K562 (cell line): Measurements from ENCODE around the gene ERN1. TPM values are rescaled to one million over a fixed set of nuclear protein-coding genes. Genes with fewer than 3 reads are reported as not detected.
A peak's percentile ranks its signal among the peaks of the same experiment; 100 is the strongest.

Experiments used
- ATAC-seq: fragments of 200-7000 bp; cut with Tn5 transposase; 3 replicates; pipeline ENCODE4 v1.9.1; 2020; ENCODE audit warnings: moderate library complexity
- BruUV-seq: library from RNA; stranded (reverse); fragments of 400-500 nt; replicated peaks from 2 replicates; lab custom pipeline; 2021; lab: Mats Ljungman, UMichigan
- CTCF ChIA-PET: fragments of 300-600 bp; formaldehyde crosslinking; extraction: SDS; loops from one replicate; lab custom pipeline; 2021; ENCODE audit warnings: low intra/inter-chr PET ratio; lab: Yijun Ruan, JAX
- POLR2A ChIA-PET: fragments of 300-600, 350-650 bp; sonication (Branson Sonifier 250); formaldehyde crosslinking; extraction: SDS; loops from one replicate; lab custom pipeline; 2021; ENCODE audit warnings: antibody characterized with exemption, inconsistent platforms; lab: Yijun Ruan, JAX
- DNase-seq, 4 experiments: peaks; one replicate each; pipeline versions ENCODE4 v3.0.0 to v3.0.0-alpha.2; 2011 to 2018; ENCODE audit warnings: low spot score in 3 of 4, mixed read lengths in 3 of 4; ENCODE audit errors: extremely low read depth in 1 of 4
- FAIRE-seq: peaks from 2 replicates; lab custom pipeline; 2011; peaks lifted over from hg19 to GRCh38; lab: Jason Lieb, UNC
- H2AFZ ChIP-seq: 2 replicates; pipeline ENCODE4 v1.6.0; 2011; ENCODE audit warnings: low read depth, low read length, control low read depth, inconsistent platforms
- H3K27ac ChIP-seq: fragments of 200-600 bp; 3 replicates; pipeline ENCODE4 v1.8.0; 2011; ENCODE audit warnings: low read depth, mild to moderate bottlenecking, control low read depth, inconsistent platforms, low read length, moderate library complexity, mixed read lengths; ENCODE audit errors: extremely low read depth
- H3K27me3 ChIP-seq, 2 experiments: fragments of 300-600 bp in 1 of 2; 2 replicates in 1 of 2; 3 replicates in 1 of 2; pipeline versions ENCODE4 v1.6.0 to v1.8.0; 2011; ENCODE audit warnings: inconsistent platforms in 2 of 2, low read length in 2 of 2, mild to moderate bottlenecking in 1 of 2, mixed read lengths in 1 of 2, moderate library complexity in 1 of 2; ENCODE audit not compliant: control insufficient read depth in 2 of 2, insufficient read depth in 2 of 2
- H3K36me3 ChIP-seq: fragments of 300-600 bp; 3 replicates; pipeline ENCODE4 v1.8.0; 2011; ENCODE audit warnings: mild to moderate bottlenecking, low read length, inconsistent platforms; ENCODE audit not compliant: control insufficient read depth, insufficient read depth
- H3K4me1 ChIP-seq, 2 experiments: fragments of 200-600 bp in 1 of 2; replicated peaks in 1 of 2; 2 replicates in 1 of 2; 3 replicates in 1 of 2; pipeline versions ENCODE4 v1.5.1 to v1.8.0; 2011; ENCODE audit warnings: inconsistent platforms in 2 of 2, low read length in 2 of 2, mild to moderate bottlenecking in 1 of 2, mixed read lengths in 1 of 2, moderate library complexity in 1 of 2; ENCODE audit not compliant: control insufficient read depth in 2 of 2, insufficient read depth in 2 of 2
- H3K4me2 ChIP-seq: 2 replicates; pipeline ENCODE4 v1.6.1; 2011; ENCODE audit warnings: low read length, control low read depth, inconsistent platforms, mixed read lengths; ENCODE audit not compliant: insufficient read depth
- H3K4me3 ChIP-seq: fragments of 200-600 bp; sonication (generic), shearing (Covaris generic); 2 replicates; pipeline ENCODE4 v1.5.1; 2016; ENCODE audit warnings: control low read depth, inconsistent platforms
- H3K79me2 ChIP-seq: fragments of 200-600 bp; 3 replicates; pipeline ENCODE4 v1.8.0; 2011; ENCODE audit warnings: low read length, inconsistent platforms; ENCODE audit not compliant: control insufficient read depth, insufficient read depth
- H3K9ac ChIP-seq, 2 experiments: 2 replicates each; pipeline versions ENCODE4 v1.6.0 to v1.6.1; 2011; ENCODE audit warnings: low read depth in 2 of 2, low read length in 2 of 2, control low read depth in 1 of 2, inconsistent platforms in 1 of 2, mild to moderate bottlenecking in 1 of 2, mixed read lengths in 1 of 2; ENCODE audit not compliant: insufficient read depth in 1 of 2
- H3K9me1 ChIP-seq: one replicate; pipeline ENCODE4 v1.6.0; 2011; ENCODE audit warnings: inconsistent platforms, mild to moderate bottlenecking, low read length, moderate library complexity; ENCODE audit not compliant: control insufficient read depth, insufficient read depth
- H3K9me3 ChIP-seq: replicated peaks from 2 replicates; pipeline ENCODE4 v1.5.1; 2011; ENCODE audit warnings: low read depth, low read length, inconsistent platforms; ENCODE audit not compliant: control insufficient read depth, insufficient read depth
- H4K20me1 ChIP-seq: replicated peaks from 2 replicates; pipeline ENCODE4 v1.6.1; 2011; ENCODE audit warnings: low read length, inconsistent platforms, mixed read lengths; ENCODE audit not compliant: control insufficient read depth, insufficient read depth
- DPF2 ChIP-seq: fragments of 450-650 bp; IDR thresholded peaks from 2 replicates; pipeline ENCODE4 v1.6.1; 2016
- EP300 ChIP-seq: IDR thresholded peaks from 2 replicates; pipeline ENCODE4 v1.6.1; 2012; ENCODE audit warnings: low read length, improper control_type of control experiment
- FOXJ2 ChIP-seq: fragments of 200-800 bp; sonication (Bioruptor generic); IDR thresholded peaks from 2 replicates; pipeline ENCODE4 v1.6.1; 2016; ENCODE audit warnings: missing genetic modification characterization, missing compliant biosample characterization
- HDAC1 ChIP-seq, 2 experiments: fragments of 450-650 bp; IDR thresholded peaks; 2 replicates each; pipeline ENCODE4 v1.6.1; 2016 to 2017; ENCODE audit warnings: inconsistent platforms in 1 of 2, mild to moderate bottlenecking in 1 of 2, moderate library complexity in 1 of 2
- KDM4B ChIP-seq, 2 experiments: fragments of 450-650 bp in 1 of 2; sonication (generic) in 1 of 2; IDR thresholded peaks; 2 replicates each; pipeline ENCODE4 v1.6.1; 2016 to 2017; ENCODE audit warnings: borderline replicate concordance in 2 of 2, antibody characterized with exemption in 1 of 2, low read depth in 1 of 2, mild to moderate bottlenecking in 1 of 2
- SLC30A9 ChIP-seq: fragments of 250-450 bp; sonication (Bioruptor Pico); IDR thresholded peaks from 2 replicates; pipeline ENCODE4 v1.8.0; 2022; ENCODE audit warnings: mild to moderate bottlenecking, moderate library complexity
- SP1 ChIP-seq: sonication (generic); formaldehyde crosslinking; IDR thresholded peaks from 2 replicates; pipeline ENCODE4 v1.8.1; 2022; ENCODE audit warnings: mild to moderate bottlenecking, missing genetic modification reagents
- SRF ChIP-seq, 2 experiments: fragments of 250-450, 450-650 bp in 1 of 2; sonication (Bioruptor Pico) in 1 of 2; sonication (generic) in 1 of 2; formaldehyde crosslinking; IDR thresholded peaks; 2 replicates each; pipeline versions ENCODE4 v1.5.0 to v1.5.1; 2020 to 2022; ENCODE audit warnings: mild to moderate bottlenecking in 1 of 2, missing genetic modification reagents in 1 of 2
- ZKSCAN1 ChIP-seq: fragments of 150-350 bp; IDR thresholded peaks from 2 replicates; pipeline ENCODE4 v1.6.1; 2016; ENCODE audit warnings: low read depth, low read length
- WGBS: fragments of 100-300 bp; shearing (Covaris generic); methylation state at CpG from one replicate; pipeline ENCODE4 v1.1.6; 2016; ENCODE audit warnings: low coverage, mixed read lengths; ENCODE audit not compliant: insufficient coverage; ENCODE audit errors: missing lambda C conversion rate; 5-methylcytosine and 5-hydroxymethylcytosine counted together
- in situ Hi-C: fragments of 300-500 bp; cut with MboI; formaldehyde crosslinking; loops from 4 replicates; pipeline ENCODE4 v1.15.0; 2018; ENCODE audit warnings: inconsistent platforms, mixed read lengths
- intact Hi-C: fragments of 100-400 bp; cut with micrococcal nuclease; formaldehyde crosslinking; loops from 2 replicates; pipeline ENCODE4 v1.14.2; 2022
- polyA plus RNA-seq, 8 experiments: library from polyadenylated mRNA; depleted of rRNA in 4 of 8; stranded (reverse) in 5 of 8; unstranded in 3 of 8; fragments of >200 nt; fragmentation: Nextera tagmentation in 2 of 8; fragmentation: Illumina TruSeq in 1 of 8; extraction: Ambion mirVana in 2 of 8; extraction: Trizol in 1 of 8; gene quantifications; 2 replicates each; pipeline versions ENCODE4 v1.2.1 to v1.2.3, GENCODE V29; 2011 to 2014; ENCODE audit warnings: inconsistent platforms in 1 of 8, missing spikeins in 1 of 8
- total RNA-seq, 7 experiments: library from RNA; depleted of rRNA in 6 of 7; stranded (reverse); fragments of >200 nt in 6 of 7; fragmentation: Illumina TruSeq in 2 of 7; extraction: Trizol in 2 of 7; gene quantifications; 2 replicates each; pipeline versions ENCODE4 v1.2.1 to v1.2.3, GENCODE V29; 2011 to 2021; ENCODE audit warnings: low replicate concordance in 1 of 7
- TF ChIP-seq, protein P1 (sequence below), 2 experiments: fragments of 250-450 bp in 1 of 2; fragments of 450-650 bp in 1 of 2; sonication (Bioruptor Pico) in 1 of 2; IDR thresholded peaks; 2 replicates each; pipeline versions ENCODE4 v1.6.1 to v1.8.0; 2016 to 2021; ENCODE audit warnings: mild to moderate bottlenecking in 2 of 2, moderate library complexity in 2 of 2, missing compliant biosample characterization in 1 of 2, missing genetic modification characterization in 1 of 2
- TF ChIP-seq, protein P2 (sequence below): fragments of 450-650 bp; IDR thresholded peaks from 2 replicates; pipeline ENCODE4 v1.6.1; 2017; ENCODE audit warnings: antibody characterized with exemption, mild to moderate bottlenecking
- TF ChIP-seq, protein P3 (sequence below): fragments of 250-450 bp; sonication (Bioruptor Pico); IDR thresholded peaks from 2 replicates; pipeline ENCODE4 v1.5.0; 2021; ENCODE audit warnings: mild to moderate bottlenecking, moderate library complexity

The ERN1 gene
- total and polyA plus RNA-seq, 9 of the 15 experiments (the other 6 are each of a cell fraction or from before 2014, with no cell fraction given) = 2.1 to 22.5 (median 7.3) TPM

DNA sequence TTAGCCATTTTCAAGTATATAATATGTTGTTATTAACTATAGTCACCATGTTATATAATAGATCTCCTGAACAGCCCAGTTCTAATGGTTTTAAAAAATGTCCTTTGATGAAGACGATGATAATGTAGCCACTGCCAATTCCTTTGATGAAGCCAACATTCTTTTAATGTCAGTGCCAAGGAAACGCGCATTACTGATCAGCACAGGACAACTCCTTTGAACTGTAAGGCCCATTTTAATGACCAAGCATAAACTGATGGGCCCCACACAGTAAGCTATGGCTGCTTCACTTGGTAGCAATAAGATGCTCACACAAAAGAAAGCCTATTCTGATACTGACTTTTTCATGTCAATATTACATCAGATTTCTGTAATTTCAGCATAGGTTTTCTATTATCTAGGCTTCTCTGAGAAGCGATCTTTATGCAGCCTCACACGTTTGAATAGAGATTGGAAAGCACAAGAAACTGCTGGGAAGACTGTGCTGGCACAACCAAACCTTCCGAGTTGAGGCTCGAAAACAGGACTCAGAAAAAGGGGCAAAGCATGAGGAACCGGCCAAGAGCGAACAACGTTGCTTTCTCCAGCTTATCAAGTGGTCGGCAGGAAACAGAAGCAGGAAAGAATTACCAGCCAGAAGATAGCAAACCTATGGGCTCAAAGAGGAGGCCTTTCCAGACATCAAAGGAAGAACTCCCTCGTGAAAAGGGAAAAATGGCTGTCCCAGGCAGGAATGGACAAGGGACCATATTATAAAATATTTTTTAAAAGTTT is 19.4 kb downstream of the ERN1 start:
- no peaks in the 10 kb centered on the region for H3K9me3 ChIP-seq
- DNase-seq (peak in 3 of 4 experiments; percentile 23 to 63 (median 46)), FAIRE-seq (peak; percentile 83), ATAC-seq (peak; percentile 68)
- H3K4me3 ChIP-seq = no peak overlapping the region
- in situ Hi-C loops = no loop called here
- peak overlapping the region; percentile 80 for H3K27ac ChIP-seq
- H3K4me1 ChIP-seq = peaks cover 0 to 14% of the 10 kb centered on the region in 2 experiments; a peak in 3 of 5 replicates
- no peaks in the 10 kb centered on the region for H3K27me3 ChIP-seq
- POLR2A ChIA-PET = interaction anchor here (0.7 to 1.1 kb wide), 5 partner anchors 8 to 306 kb away, joined by 3 to 4 read pairs (median 3); no protein-coding TSS in a partner anchor
- peaks cover 8% of the 10 kb centered on the region; the same call in 2 of the 3 replicates for H3K79me2 ChIP-seq
- H4K20me1 ChIP-seq = no peaks in the 10 kb centered on the region
- H3K4me2 ChIP-seq = peak overlapping the region; percentile 50
- no TSS peak for BruUV-seq
- no peaks in the 10 kb centered on the region for H3K9me1 ChIP-seq
- H3K36me3 ChIP-seq = no peaks in the 10 kb centered on the region
- H3K9ac ChIP-seq = peak overlapping the region; percentile 36 to 80; a peak in 2 of 4 replicates
- intact Hi-C loops = no loop called here
- CTCF ChIA-PET = no interaction called here
- peak overlapping the region; percentile 86 for H2AFZ ChIP-seq
- WGBS = 18% methylated on average over 12 of the region's 12 CpGs
- TF ChIP-seq HDAC1 (IDR thresholded peaks at IDR 0.05) = no peak
- no peak for TF ChIP-seq FOXJ2 (tag)
- TF ChIP-seq, protein P1, sequence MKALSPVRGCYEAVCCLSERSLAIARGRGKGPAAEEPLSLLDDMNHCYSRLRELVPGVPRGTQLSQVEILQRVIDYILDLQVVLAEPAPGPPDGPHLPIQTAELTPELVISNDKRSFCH (CRISPR knock-in tag; IDR thresholded peaks at IDR 0.05) = no peak
- TF ChIP-seq, protein P1 (tag; IDR thresholded peaks at IDR 0.05) = peak; percentile 36; the same call in 1 of the 2 replicates
- TF ChIP-seq, protein P2, sequence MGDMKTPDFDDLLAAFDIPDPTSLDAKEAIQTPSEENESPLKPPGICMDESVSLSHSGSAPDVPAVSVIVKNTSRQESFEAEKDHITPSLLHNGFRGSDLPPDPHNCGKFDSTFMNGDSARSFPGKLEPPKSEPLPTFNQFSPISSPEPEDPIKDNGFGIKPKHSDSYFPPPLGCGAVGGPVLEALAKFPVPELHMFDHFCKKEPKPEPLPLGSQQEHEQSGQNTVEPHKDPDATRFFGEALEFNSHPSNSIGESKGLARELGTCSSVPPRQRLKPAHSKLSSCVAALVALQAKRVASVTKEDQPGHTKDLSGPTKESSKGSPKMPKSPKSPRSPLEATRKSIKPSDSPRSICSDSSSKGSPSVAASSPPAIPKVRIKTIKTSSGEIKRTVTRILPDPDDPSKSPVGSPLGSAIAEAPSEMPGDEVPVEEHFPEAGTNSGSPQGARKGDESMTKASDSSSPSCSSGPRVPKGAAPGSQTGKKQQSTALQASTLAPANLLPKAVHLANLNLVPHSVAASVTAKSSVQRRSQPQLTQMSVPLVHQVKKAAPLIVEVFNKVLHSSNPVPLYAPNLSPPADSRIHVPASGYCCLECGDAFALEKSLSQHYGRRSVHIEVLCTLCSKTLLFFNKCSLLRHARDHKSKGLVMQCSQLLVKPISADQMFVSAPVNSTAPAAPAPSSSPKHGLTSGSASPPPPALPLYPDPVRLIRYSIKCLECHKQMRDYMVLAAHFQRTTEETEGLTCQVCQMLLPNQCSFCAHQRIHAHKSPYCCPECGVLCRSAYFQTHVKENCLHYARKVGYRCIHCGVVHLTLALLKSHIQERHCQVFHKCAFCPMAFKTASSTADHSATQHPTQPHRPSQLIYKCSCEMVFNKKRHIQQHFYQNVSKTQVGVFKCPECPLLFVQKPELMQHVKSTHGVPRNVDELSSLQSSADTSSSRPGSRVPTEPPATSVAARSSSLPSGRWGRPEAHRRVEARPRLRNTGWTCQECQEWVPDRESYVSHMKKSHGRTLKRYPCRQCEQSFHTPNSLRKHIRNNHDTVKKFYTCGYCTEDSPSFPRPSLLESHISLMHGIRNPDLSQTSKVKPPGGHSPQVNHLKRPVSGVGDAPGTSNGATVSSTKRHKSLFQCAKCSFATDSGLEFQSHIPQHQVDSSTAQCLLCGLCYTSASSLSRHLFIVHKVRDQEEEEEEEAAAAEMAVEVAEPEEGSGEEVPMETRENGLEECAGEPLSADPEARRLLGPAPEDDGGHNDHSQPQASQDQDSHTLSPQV = 0 out of 2 replicates have a peak, but pooled peaks have one; percentile 54
- TF ChIP-seq ZKSCAN1 = no peak
- no peak for TF ChIP-seq KDM4B (IDR thresholded peaks at IDR 0.05; ENCODE audit: borderline replicate concordance in 2 of 2, low read depth in 1 of 2)
- no peak for TF ChIP-seq SRF (CRISPR knock-in tag; IDR thresholded peaks at IDR 0.05)
- no peak for TF ChIP-seq SLC30A9
- TF ChIP-seq DPF2 = peak; percentile 59
- peak; percentile 19; the same call in 1 of the 2 replicates for TF ChIP-seq EP300
- TF ChIP-seq, protein P3, sequence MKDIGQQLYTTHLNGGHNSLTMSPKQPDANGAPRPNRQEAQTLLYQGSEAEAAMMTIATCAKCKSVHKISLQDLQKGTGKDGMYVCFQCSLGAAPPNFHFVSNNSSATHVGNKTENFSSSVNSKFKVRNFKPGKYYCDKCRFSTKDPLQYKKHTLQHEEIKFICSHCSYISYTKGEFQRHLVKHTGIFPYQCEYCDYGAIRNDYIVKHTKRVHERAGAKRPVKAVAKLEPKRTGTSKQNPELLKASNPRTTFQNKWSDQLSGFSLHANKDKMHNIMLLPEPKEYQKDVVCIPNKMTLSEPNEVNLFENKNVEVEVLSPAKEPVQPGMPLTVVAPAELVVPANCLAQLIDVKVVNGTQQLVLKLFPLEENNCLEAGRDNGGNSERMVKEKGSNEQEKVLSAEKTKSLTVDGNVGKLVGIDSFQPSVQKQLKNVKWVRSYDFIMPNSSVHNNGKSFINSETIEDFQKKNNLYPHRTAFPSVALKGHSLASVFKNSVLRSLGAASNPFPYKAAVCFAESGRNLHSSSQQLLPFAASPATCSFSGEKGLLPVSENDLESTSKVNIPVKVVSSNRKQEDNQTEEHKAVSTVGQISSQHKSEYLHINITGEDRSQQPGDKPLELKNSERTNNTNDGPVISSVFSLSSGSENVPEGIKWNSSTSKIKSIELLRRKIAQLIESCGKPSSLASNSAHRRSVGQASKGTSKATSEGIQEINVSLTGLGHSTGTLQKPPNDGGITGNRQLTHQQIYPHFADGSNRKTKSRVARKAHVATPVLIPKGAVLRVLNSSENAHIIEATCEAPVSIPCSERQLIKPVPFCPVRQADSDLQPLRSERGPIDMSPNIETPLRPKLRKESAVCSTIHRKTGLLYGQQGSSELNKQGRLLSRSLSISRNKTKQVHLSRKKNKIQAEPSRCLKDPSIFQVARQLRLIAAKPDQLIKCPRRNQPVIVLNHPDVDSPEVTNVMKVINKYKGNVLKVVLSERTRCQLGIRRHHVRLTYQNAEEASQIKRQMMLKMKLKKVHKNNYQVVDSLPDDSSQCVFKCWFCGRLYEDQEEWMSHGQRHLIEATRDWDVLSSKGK (CRISPR knock-in tag) = no peak
- no peak for TF ChIP-seq SP1 (CRISPR knock-in tag)
